Measurements from ENCODE around the gene FILIP1.

- TF ChIP-seq POLR2A (IDR thresholded peaks at IDR 0.05) (no peak), CTCF (IDR thresholded peaks at IDR 0.05) (no peak)
These were observed 185.2 kb downstream of the FILIP1 start for GRCh38 chr6:75308250-75308988.
